ENCODE results near the gene ABTB2.
A peak's percentile ranks its signal among the peaks of the same experiment; 100 is the strongest.

ABTB2 gene

GRCh38 chr11:34341096-34341495, 16.7 kb downstream of the ABTB2 start:
- DNase-seq = no peak

GRCh38 chr11:34340653-34341052, 17.2 kb downstream of the ABTB2 start:
- DNase-seq = no peak

GRCh38 chr11:34339149-34340064, 18.4 kb downstream of the ABTB2 start:
- DNase-seq = peak; percentile 3

- DNase-seq = no peak
Observed at GRCh38 chr11:34337016-34337415, 20.8 kb downstream of the ABTB2 start.

GRCh38 chr11:34335801-34336200, 22.0 kb downstream of the ABTB2 start:
- no peak for DNase-seq

- DNase-seq = no peak
Observed at GRCh38 chr11:34335331-34335730, 22.5 kb downstream of the ABTB2 start.

- no peak for DNase-seq
Observed at GRCh38 chr11:34333787-34334186, 24.0 kb downstream of the ABTB2 start.

- DNase-seq = no peak
Observed at GRCh38 chr11:34332524-34332923, 25.3 kb downstream of the ABTB2 start.

GRCh38 chr11:34331736-34332135, 26.1 kb downstream of the ABTB2 start:
- DNase-seq = no peak

- no peak for DNase-seq
Observed at GRCh38 chr11:34331329-34331728, 26.5 kb downstream of the ABTB2 start.

GRCh38 chr11:34330653-34331052, 27.2 kb downstream of the ABTB2 start:
- DNase-seq = no peak

GRCh38 chr11:34329876-34330275, 27.9 kb downstream of the ABTB2 start:
- DNase-seq = no peak

GRCh38 chr11:34328632-34328910, 29.2 kb downstream of the ABTB2 start:
- DNase-seq = no peak

GRCh38 chr11:34327804-34328631, 29.8 kb downstream of the ABTB2 start:
- no peak for DNase-seq

- no peak for DNase-seq
Observed at GRCh38 chr11:34324466-34324865, 33.3 kb downstream of the ABTB2 start.

GRCh38 chr11:34323601-34324000, 34.2 kb downstream of the ABTB2 start:
- DNase-seq = no peak

GRCh38 chr11:34318111-34319037, 39.4 kb downstream of the ABTB2 start:
- DNase-seq = no peak

GRCh38 chr11:34317666-34318065, 40.1 kb downstream of the ABTB2 start:
- no peak for DNase-seq

- no peak for DNase-seq
Observed at GRCh38 chr11:34317036-34317360, 40.8 kb downstream of the ABTB2 start.

GRCh38 chr11:34316347-34317035, 41.3 kb downstream of the ABTB2 start:
- no peak for DNase-seq

- no peak for DNase-seq
Observed at GRCh38 chr11:34315394-34315793, 42.4 kb downstream of the ABTB2 start.

- no peak for DNase-seq
Observed at GRCh38 chr11:34314936-34315335, 42.9 kb downstream of the ABTB2 start.

GRCh38 chr11:34314176-34314575, 43.6 kb downstream of the ABTB2 start:
- no peak for DNase-seq
